NCI-H146 treated with DMSO at 0.1 percent for 48 hours (cell line): ENCODE measurements around the gene MAJIN.
"Not testable (repeated sequence)": the region's sequence is repeated elsewhere in the genome, so short reads cannot be mapped to it uniquely, and the experiment has no call there.

Experiments
- DNase-seq: peaks from one replicate; lab custom pipeline; 2025; ENCODE audit not compliant: unreplicated experiment; lab: John Stamatoyannopoulos, UW

MAJIN gene

DNA sequence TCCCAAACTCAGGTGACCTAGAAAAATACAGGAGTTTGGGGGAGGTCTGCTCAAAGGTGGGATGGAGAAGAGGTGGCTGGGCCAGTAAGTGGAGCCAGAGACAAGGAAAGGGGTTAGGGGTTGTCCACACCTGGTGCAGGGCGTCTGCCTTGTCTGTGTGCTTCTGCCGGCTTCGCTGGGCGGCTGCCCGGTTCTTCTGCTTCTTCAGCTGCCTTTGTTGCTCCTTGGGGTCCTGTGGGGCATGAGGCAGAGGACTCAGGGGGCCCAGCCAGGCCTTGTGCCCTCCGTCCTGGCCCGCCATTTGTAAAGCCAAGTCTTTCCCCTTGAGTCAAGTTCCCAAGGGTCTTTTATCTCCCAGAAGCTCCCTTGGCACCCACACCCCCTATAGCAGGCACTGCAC, 22.4 kb upstream of the MAJIN start:
- DNase-seq, result no peak

DNA sequence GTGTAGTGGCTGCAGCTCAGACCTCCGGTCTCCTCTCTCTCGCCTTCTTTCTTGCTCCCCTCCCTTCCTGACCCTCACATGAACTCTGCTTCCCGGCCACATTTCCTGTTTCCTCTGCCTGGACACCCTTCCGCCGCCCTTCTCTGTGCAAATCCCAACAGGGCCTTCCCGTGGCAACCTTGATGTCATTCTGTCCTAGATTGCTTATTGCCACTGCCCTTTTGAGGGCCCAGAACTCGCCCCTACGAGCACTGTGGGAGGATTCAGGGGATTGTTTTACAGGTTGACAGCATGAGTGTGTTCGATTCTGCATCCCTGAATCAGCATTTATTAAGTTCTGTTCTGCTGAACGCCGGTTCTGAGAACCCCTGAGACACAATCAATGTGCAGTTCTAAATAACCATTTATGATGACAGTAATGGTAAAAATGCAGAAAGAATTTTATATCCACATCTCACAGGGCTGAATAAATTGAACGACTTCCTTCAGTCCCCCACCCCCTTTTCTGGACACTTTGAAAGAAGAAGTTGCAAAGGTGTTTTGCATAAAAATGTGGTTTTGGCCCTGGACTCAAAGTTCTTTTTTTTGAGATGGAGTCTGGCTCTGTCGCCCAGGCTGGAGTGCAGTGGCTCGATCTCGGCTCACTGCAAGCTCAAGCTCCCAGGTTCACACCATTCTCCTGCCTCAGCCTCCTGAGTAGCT, 18.5 kb upstream of the MAJIN start:
- no peak for DNase-seq

DNA sequence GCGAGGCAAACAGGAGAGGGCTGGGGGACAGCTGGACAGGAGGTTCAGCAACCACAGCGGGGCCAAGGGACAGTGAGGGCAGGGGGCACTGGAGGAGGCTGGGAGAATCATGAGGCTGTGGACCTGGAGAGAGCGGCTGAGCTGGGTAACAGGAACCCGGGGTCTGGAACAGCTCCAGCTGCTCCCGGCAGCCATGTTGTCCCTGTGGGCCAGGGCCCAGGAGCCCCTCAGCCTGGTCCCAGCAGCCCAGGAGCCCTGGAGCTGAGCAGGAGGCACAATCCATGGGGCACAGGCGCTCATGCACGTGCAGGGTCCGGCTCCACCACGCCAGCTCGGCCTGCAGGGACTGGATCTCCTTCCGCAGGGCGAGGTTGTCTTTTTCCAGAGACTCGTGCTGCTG, 17.5 kb upstream of the MAJIN start:
- DNase-seq, result no peak

DNA sequence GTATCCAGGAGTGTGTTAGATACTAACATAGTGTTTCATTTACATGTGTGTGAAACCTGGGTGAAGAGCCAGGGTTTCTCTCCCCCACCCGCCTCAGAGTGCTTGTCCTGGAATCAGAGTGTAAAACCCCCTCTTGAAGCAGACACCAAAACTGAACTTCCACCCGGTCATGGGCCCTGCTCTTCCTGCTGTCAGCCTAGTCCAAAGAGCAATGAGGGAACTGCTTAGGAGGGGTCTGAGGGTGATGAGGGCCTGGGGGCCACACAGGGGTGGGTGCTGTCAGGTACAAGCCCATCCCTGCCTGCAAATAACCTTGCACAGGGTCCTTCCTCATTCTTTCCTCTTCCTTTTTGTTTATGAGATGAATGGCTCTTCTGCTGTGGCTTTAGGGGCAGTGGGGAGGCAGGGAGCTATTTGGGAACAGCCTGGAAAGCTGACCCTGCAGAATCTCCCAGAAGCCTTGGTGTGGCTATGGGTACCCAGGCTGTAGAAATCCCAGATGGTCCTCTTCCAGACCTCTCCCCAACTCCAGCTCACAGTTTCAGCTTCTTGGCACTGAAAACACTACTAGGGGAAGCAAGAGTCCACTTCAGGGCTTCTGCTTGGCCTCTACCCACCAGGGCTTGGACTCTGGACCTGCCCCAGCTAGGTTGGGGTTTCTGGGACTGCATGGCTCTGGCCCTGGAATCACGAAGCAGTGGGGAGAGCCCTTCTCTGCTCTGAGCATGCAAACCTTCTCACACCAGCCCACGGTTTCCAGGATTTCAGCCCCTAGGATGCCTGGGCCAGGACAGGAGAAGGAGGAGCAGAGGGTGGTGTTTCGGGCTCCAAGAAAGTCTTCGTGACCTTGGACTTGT, 16.3 kb upstream of the MAJIN start:
- no peak for DNase-seq

DNA sequence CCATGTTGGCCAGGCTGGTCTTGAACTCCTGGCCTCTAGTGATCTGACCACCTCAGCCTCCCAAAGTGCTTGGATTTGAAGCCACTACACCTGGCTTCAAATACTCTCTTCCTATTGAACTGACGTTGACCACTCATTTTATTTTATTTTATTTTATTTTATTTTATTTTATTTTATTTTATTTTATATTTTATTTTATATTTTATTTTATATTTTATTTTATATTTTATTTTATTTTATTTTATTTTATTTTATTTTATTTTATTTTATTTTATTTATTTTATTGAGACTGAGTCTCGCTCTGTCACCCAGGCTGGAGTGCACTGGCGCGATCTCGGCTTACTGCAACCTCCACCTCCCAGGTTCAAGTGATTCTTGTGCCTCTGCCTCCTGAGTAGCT, 11.4 kb upstream of the MAJIN start:
- not testable (repeated sequence) for DNase-seq

DNA sequence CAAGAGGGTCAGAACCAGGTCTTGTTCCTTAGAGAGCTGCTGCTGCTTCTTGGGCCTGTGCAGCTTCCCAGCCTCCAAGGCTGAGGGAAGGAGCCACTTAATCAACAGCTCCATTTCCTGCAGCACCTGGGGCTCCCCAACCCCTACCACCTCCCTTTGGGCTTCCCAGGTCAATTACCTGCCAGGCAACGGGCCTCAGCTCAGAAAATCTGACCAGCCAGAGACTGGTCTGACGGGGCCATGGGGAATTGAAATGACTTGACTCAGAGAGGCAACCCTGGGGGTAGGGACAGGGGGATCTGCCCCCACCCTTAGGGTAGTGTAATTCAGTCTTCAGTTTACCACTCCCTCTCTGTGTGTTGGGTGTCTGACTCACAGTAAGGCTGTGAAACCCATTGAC, 4.7 kb upstream of the MAJIN start:
- DNase-seq, result no peak

DNA sequence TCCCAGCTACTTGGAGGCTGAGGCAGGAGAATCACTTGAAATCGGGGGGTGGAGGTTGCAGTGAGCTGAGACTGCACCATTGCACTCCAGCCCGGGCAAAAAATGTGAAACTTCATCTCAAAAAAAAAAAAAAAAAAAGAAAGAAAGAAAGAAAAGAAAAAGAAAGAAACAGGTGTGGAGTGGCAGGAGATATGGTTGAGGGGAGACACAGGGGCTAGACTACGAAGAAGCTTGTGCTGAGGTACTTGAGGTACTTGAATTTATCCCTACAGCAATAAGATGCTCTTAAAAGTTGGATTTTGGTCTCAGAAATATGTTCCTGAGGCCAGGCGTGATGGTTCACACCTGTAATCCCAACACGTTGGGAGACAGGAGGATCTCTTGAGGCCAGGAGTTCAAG, 2.2 kb upstream of the MAJIN start:
- DNase-seq, result no peak

DNA sequence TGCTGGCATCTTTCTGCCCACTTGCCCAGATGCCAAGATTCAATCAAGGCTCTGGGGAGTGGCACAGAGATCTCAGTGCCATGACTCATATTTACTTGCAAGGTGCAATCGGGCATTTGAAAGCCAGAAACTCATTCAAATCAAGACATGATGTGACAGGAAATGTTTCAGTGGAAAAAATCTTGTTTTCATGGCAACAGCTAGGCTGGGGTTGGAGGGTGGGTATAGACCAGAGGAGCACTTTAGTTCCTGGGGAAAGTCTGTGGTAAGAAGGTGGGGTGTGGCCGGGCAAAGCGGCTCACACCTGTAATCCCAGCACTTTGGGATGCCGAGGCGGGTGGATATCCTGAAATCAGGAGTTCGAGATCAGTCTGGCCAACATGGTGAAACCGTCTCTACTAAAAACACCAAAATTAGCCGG, 1.2 kb downstream of the MAJIN start:
- DNase-seq, result no peak

DNA sequence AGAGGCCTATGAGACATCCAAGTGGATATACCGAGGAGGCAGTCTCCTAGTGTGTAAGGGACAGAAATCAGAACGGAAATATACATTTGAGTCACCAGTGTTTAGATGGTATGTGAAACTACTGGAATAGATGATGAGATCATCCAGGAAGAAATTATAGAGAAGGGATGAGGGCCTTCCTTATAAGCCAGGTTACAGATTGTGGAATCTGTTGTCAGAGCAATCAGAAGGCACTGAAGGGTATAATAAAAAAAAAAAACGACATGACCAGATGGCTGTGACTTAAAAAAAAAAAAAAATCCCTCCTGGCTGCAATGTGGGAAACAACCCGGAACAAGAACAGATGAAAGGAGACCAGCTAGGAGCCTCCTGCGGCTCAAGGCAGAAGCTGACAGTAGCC, 2.7 kb downstream of the MAJIN start:
- no peak for DNase-seq

DNA sequence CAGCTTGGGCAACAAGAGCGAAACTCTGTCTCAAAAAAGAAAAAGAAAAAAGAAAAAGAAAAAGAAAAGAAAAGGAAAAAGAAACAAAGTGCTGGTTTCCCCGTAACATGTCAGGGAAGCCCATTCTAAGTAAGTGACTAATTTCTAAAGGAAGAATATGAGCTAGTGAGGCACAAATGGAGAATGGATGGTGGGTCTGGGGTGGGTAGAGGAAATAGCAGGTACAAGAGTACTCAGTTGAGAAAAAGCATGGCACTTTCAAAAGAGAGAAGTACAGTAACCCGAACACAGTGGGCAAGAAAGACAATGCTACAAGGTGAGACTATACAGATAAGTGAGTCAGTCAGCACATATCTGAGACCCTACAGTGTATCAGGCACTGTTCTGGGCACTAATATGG, 4.5 kb downstream of the MAJIN start:
- no peak for DNase-seq

DNA sequence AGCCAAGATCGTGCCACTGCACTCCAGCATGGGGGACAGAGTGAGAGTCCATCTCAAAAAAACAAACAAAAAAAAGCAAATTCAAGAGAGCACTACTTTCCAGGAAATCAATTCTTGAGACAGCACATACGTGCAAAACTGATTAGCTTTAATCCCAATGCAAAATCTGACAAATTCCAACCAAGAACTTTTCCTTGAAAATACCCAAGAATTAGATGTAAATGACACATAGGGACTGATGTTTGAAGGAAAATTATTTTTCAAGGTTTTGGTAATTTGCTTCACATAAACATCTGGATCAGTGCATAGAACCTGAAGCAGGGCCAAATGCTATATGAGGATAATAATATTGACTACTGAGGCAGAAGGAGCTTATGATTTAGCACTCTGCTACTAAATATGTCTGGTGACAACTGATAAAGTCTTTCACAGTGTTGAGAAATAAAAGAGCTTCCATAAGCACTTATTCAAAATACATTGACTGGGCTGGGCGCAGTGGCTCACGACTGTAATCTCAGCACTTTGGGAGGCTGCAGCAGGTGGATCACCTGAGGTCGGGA, 8.8 kb downstream of the MAJIN start:
- DNase-seq, result no peak

DNA sequence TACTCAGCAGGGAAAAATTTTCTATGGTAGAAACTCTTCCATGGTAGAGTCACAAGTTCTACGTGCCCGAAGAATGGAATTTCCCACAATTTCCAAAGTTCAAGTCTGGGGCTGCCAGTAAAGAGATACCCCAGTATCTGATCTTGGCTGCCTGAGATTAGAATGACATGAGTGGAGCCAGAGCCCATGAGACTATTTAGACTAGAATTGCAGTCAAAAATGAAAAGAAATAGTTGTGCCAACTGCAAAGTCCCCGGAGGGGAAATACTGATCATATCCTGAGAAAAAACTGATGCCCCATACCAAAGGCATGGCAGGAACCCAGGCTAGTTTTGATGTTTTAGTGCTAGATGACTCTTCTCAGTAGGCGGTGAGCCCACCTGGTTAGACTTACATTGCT, 11.2 kb downstream of the MAJIN start:
- no peak for DNase-seq

DNA sequence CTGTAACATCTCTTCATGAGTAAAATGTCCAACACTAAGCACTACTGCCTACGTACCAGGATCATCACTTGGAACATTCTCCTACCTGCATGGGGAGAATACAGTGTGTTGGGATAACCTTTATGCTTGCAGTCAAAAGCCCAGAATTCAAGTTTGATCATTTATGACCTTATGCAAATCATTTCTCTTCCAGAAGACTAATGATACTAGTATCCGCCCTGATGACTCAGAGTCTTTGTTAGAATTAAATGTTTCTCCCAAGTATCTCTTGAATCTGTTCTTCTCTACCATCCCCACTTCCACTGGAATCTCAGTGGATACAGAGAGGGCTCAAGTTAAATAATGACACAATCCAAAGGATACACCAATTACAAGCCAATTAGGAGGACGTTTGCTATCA, 12.4 kb downstream of the MAJIN start:
- DNase-seq, result no peak

DNA sequence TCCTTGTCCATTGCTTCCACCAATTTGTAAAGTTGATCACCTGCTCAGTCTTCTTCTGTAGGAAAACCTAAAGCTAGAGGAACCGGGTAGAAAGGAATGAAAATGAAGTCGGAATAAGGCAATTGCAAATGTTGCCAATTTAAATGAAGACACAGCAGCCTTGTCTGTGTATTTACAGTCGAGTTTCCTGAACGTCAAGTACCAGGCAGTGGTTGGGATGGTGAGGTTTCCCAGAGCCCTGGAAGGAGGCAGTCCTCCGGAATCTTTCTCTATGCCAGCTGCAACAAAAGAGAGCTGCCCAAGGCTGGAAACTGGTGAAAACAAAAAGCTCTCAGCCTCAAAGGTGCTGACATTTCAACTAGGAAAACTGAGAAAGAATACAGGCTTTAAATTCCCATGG, 17.7 kb downstream of the MAJIN start:
- no peak for DNase-seq

DNA sequence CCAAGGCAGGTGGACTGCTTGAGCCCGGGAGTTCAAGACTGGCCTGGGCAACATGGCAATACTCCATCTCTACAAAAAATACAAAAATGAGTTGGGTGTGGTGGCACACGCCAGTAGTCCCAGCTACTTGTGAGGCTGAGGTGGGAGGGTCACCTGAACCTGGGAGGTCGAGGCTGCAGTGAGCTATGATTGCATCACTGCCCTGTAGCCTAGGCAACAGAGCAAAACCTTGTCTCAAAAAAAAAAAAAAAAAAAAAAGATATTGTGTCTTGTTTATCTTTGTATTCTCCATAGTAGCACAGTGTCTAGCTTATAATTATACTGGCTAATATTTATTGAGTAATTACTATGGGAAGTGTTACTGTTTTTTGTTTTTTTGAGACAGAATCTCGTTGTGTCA, 20.4 kb downstream of the MAJIN start:
- peak; percentile 20 for DNase-seq

DNA sequence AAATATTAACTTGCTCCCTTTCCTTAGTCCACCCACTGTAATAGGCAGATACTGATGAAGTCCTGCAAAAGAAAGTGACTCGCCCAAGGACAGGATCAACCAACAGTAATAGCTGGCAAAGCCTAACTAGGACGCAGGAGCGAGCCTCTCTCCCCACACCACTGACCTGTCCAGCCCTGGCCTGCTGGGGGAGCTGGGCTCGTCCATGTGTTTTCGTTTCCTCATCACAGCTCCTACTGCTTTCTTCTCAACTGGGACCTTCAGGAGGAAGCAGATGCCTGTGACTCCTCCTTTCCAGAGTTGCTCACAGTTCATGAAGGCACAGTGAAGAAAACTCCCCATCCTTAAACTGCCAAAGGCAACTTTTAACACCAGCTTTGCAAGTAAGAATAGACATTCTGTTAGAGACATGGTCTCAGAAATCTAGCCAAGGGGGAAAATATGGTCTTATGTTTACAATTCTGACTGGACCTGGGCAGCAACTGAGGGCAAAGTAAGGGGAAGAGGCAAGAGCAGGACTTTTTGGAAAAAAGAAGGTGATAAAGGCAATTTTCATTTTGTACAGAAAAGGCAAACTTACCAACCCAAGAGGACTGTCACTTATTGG, 24.6 kb downstream of the MAJIN start:
- DNase-seq, result no peak

DNA sequence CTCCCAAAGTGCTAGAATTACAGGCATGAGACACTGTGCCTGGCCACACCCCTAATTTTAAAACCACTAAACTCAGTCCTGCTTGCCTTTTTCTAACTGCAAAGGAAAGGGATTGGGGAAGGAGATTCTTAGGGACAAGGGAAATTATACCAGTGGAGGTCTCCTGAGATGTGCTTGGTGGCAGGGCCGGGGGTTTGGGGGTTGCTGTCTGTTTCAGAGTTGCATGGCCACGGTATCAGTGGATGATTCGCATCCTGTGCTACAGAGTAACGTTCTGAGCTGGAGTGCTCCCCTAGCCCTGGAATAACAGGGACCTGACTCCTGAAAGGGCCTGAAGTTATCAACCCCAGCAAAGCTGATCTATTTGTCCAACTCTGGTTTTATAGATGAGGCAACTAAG, 35.4 kb downstream of the MAJIN start:
- no peak for DNase-seq

DNA sequence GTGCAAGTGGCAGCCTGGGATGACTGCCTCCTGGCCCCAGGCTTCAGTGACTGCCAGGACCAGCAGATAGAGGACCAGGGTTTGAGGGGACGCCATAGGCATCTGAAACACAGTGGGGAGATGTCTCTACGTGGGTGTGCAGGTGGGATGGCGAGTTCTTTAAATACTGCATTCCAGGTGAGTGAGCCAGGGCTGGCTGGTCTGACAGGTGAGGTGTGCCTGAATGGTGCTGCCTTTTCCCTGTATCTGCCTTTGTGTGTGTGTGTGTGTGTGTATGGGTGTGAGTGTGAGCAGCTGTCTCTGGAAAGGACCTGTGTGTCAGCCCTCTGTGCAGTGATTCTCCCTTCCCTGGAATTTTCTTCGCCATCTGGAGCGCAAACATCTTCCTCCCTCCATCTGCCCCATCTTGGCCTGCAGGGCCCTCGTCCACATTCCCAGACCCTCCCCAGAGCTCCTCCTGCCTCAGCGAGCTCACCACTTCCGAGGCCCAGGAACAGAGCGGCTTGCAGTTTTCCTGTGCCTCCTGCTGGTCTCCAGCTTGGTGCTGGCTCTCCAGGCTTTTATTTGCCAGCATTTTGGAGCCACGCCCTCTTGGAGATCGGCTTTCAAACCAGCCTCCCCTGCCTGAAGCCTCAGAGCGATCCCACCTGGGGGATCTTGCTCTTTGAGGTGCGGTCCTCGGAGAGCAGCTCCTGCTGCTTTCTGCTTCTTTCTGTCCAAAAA, 36.4 kb downstream of the MAJIN start, which contains the start of gene GPHA2:
Gene GPHA2, minus strand, starts transcription at position 535 of the 723 bp plus-strand sequence. Its CDS starts 433 bp downstream, at position 102.
- peak; percentile 25 for DNase-seq

DNA sequence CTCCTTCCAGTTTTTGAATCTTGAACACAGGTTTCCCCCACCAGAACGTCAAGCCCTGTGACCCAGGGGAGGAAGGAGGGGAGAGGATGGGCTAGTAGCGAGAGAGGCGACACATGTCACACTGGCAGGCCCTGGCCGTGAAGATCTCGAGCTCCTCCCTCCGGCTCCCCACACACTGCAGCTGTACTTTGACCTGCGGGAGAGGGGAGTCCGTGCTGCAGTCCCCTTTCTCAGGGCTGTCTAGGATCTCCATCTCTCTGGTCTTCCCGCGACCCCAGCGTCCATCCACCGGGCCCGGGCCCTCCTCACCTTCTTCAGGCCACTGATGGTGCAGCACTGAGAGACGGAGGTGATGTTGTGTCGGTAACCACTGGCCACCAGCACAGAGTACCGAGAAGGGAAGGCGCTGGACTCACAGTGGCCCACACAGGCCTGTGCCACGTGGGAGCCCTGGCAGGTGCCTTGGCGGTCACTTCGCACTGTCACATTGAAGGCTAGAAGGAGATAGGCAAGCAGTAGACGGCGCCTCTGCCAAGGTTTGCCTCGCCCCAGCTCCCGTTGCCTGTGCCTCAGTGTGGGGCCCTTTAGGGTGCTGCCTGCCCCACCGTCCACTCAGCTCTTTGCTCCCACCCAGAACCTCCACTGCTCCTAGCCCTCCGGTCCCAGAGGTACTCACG, 37.1 kb downstream of the MAJIN start:
- no peak for DNase-seq

DNA sequence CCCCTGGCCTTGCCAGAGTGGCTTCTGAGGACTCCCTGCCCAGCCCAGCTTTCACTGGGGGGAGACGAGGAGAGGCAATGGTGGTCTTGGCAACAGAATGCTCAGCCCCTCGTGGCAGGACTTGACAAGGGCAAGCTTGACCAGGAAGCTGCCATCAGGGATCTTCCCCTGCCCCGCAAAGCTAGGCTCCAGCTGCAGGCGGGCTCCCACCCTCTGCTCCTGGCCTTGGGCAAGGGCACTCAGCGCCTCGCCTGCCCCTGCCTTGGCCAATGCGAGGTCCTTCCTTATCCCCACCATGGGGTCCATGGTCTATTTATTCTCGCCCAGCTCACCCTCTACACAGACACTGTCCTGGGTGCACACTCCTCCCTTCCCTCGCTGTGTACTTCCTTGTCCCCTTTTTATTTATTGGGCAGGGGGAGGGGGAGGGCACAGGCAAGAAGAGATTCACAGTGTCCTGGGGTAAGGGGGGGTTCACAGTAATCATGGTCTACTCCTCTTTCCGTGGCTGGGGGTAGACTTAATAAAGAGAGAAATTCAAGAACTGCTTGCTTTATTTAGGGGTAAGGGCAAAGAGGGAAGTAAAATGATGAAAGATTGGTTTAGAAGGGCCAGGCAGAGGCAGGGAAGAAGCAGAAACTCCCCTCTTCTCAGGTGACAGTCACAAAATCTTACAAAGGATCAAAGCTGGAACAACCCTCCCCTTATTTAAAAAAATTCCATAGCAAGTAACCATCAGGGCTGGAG, 37.8 kb downstream of the MAJIN start:
- DNase-seq, result no peak
